ENCODE data around the gene EPS15.

GRCh38 chr1:51535006-51535592 is 16.0 kb upstream of the EPS15 start:
- TF ChIP-seq GABPA (IDR thresholded peaks at IDR 0.05; ENCODE audit: borderline replicate concordance, insufficient read depth, low read length) (no peak), SIN3A (conservative IDR thresholded peaks at IDR 0.05 in 1 of 2, IDR thresholded peaks at IDR 0.05 in 1 of 2; ENCODE audit: low read depth in 1 of 2, low read length in 2 of 2) (no peak), EZH2 (IDR thresholded peaks at IDR 0.05; ENCODE audit: low read depth, low read length, severe bottlenecking) (no peak), SP1 (IDR thresholded peaks at IDR 0.05; ENCODE audit: low read depth, low read length) (no peak), KDM1A (IDR thresholded peaks at IDR 0.05; ENCODE audit: borderline replicate concordance, low read length) (no peak), CEBPB (IDR thresholded peaks at IDR 0.05; ENCODE audit: low read depth, low read length) (no peak), CREB1 (IDR thresholded peaks at IDR 0.05) (no peak)
- TF ChIP-seq, protein P1, sequence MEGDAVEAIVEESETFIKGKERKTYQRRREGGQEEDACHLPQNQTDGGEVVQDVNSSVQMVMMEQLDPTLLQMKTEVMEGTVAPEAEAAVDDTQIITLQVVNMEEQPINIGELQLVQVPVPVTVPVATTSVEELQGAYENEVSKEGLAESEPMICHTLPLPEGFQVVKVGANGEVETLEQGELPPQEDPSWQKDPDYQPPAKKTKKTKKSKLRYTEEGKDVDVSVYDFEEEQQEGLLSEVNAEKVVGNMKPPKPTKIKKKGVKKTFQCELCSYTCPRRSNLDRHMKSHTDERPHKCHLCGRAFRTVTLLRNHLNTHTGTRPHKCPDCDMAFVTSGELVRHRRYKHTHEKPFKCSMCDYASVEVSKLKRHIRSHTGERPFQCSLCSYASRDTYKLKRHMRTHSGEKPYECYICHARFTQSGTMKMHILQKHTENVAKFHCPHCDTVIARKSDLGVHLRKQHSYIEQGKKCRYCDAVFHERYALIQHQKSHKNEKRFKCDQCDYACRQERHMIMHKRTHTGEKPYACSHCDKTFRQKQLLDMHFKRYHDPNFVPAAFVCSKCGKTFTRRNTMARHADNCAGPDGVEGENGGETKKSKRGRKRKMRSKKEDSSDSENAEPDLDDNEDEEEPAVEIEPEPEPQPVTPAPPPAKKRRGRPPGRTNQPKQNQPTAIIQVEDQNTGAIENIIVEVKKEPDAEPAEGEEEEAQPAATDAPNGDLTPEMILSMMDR (IDR thresholded peaks at IDR 0.05; ENCODE audit: control extremely low read depth in 1 of 3, insufficient read depth in 1 of 3, low read depth in 1 of 3, low read length in 3 of 3), result peak in 2 of 3 experiments; percentile 63 to 76; a peak in 3 of 4 replicates

Measured in H1 (cell line).